Thyroid gland (tissue), 4 donors: ENCODE results near the gene ADGRG7. TPM values are rescaled to one million over a fixed set of nuclear protein-coding genes. Genes with fewer than 3 reads are reported as not detected.

Experiments
- DNase-seq, 2 donors: peaks; one replicate each; pipeline ENCODE4 v3.0.0-alpha.2; 2019
- H3K27ac ChIP-seq, 3 donors: fragments of 200-600 bp; sonication (generic); 1 replicate in 2 of 3; 2 replicates in 1 of 3; pipeline ENCODE4 v1.5.1; 2016 to 2019; ENCODE audit warnings: mild to moderate bottlenecking in 1 of 3, moderate library complexity in 1 of 3
- H3K27me3 ChIP-seq: fragments of 200-600 bp; sonication (generic); one replicate; pipeline ENCODE4 v1.5.1; 2019
- H3K36me3 ChIP-seq, 2 donors: fragments of 200-600 bp; sonication (generic); one replicate each; pipeline ENCODE4 v1.5.1; 2016 to 2019
- H3K4me1 ChIP-seq, 2 donors: fragments of 200-600 bp; sonication (generic); one replicate each; pipeline ENCODE4 v1.5.1; 2017 to 2019
- H3K4me3 ChIP-seq, 3 donors: fragments of 200-600 bp; sonication (generic); replicated peaks in 1 of 3; 1 replicate in 2 of 3; 2 replicates in 1 of 3; pipeline ENCODE4 v1.5.1; 2016; ENCODE audit warnings: mild to moderate bottlenecking in 1 of 3
- H3K9me3 ChIP-seq: fragments of 200-600 bp; sonication (generic); one replicate; pipeline ENCODE4 v1.5.1; 2017
- CTCF ChIP-seq, 6 experiments: fragments of 200-600 bp in 3 of 6; fragments of 450-650 bp in 3 of 6; sonication (generic) in 3 of 6; IDR thresholded peaks; one replicate each; pipeline ENCODE4 v1.5.1; 2016 to 2019; ENCODE audit warnings: antibody characterized with exemption in 6 of 6, mild to moderate bottlenecking in 2 of 6, inconsistent platforms in 1 of 6, moderate library complexity in 1 of 6
- POLR2A ChIP-seq, 2 donors: fragments of 450-650 bp; IDR thresholded peaks; one replicate each; pipeline ENCODE4 v1.6.1; 2017; ENCODE audit warnings: antibody characterized with exemption in 2 of 2, mild to moderate bottlenecking in 2 of 2, moderate library complexity in 1 of 2
- whole genome bisulfite sequencing, 2 donors: methylation state at CpG; one replicate each; pipeline ENCODE4 v1.1.5; 2017; 5-methylcytosine and 5-hydroxymethylcytosine counted together
- intact Hi-C: fragments of 100-400 bp; cut with DNase I; formaldehyde crosslinking; loops from one replicate; pipeline ENCODE4 v1.15.1; 2023
- small RNA-seq: library from RNA; depleted of rRNA; stranded (forward); fragments of <200 nt; gene quantifications from one replicate; pipeline ENCODE3, GENCODE V24; 2016
- total RNA-seq, 4 donors: library from RNA; depleted of rRNA; stranded (reverse); fragments of >200 nt; gene quantifications; one replicate each; pipeline ENCODE4 v1.2.3, GENCODE V29; 2016

Gene ADGRG7
- total RNA-seq, 4 donors from 2014 or later, result not detected

- no peak overlapping the region for H3K27ac ChIP-seq
- H3K9me3 ChIP-seq, result no peaks in the 10 kb centered on the region
- TF ChIP-seq POLR2A (IDR thresholded peaks at IDR 0.05) (no peak), CTCF (IDR thresholded peaks at IDR 0.05) (no peak)
- no peaks in the 10 kb centered on the region for H3K4me1 ChIP-seq
- H3K4me3 ChIP-seq, result no peak overlapping the region
- no peak for DNase-seq
- H3K27me3 ChIP-seq, result no peaks in the 10 kb centered on the region
- 88 to 89% methylated on average over 3 of the region's 3 CpGs for WGBS, 2 donors
- H3K36me3 ChIP-seq, result peaks cover 9 to 15% of the 10 kb centered on the region in 2 donors
- intact Hi-C loops, result no loop called here
Observed at GRCh38 chr3:100743535-100743934, 134.1 kb downstream of the ADGRG7 start.

GRCh38 chr3:100744671-100745070 lies 135.3 kb downstream of the ADGRG7 start:
- no peak overlapping the region for H3K4me3 ChIP-seq
- intact Hi-C loops, result no loop called here
- 94 to 100% methylated on average over 2 of the region's 2 CpGs for WGBS, 2 donors
- no peaks in the 10 kb centered on the region for H3K4me1 ChIP-seq
- no peak for DNase-seq
- no peaks in the 10 kb centered on the region for H3K9me3 ChIP-seq
- H3K27ac ChIP-seq, result no peak overlapping the region
- no peaks in the 10 kb centered on the region for H3K27me3 ChIP-seq
- TF ChIP-seq CTCF (IDR thresholded peaks at IDR 0.05), result no peak
- TF ChIP-seq POLR2A (IDR thresholded peaks at IDR 0.05), result no peak
- H3K36me3 ChIP-seq, result peaks cover 10 to 19% of the 10 kb centered on the region in 2 donors

Small RNAs within 50 kb of the gene (small RNA-seq; reads per million reads assigned to genes)
- gene RF00322, result not detected

Other genes starting within 250 kb of the ADGRG7 start
- gene TOMM70, start 208.5 kb upstream of the ADGRG7 start, total RNA-seq, result 10 to 100 TPM; 51.9 to 58.0 (median 53.5) TPM
- gene LNP1, start 208.1 kb upstream of the ADGRG7 start, total RNA-seq, result 10 to 100 TPM in 2 of 4 donors, 1 to 10 TPM in 2; 8.2 to 15.8 (median 9.9) TPM
- 10 to 100 TPM; 11.7 to 22.2 (median 14.8) TPM for gene TMEM45A, start 117.0 kb upstream of the ADGRG7 start, total RNA-seq
- 100 to 1,000 TPM; 118 to 147 (median 138) TPM for gene TFG, start 99.9 kb downstream of the ADGRG7 start, total RNA-seq